H1 (cell line): Measurements from ENCODE around the gene SLC27A4. TPM values are rescaled to one million over a fixed set of nuclear protein-coding genes. Genes with fewer than 3 reads are reported as not detected.

Experiments
- CHD7 ChIP-seq: fragments of 300-600 bp; sonication (generic); IDR thresholded peaks from 2 replicates; pipeline ENCODE4 v1.7.1; 2012; ENCODE audit warnings: low read length, moderate library complexity, mild to moderate bottlenecking, inconsistent platforms; ENCODE audit not compliant: insufficient replicate concordance
- EGR1 ChIP-seq: IDR thresholded peaks from 2 replicates; pipeline ENCODE4 v1.6.1; 2011; ENCODE audit warnings: low read depth, low read length, borderline replicate concordance
- HDAC2 ChIP-seq, 2 experiments: fragments of 300-600 bp in 1 of 2; sonication (generic) in 1 of 2; IDR thresholded peaks; 2 replicates each; pipeline ENCODE4 v1.6.1; 2011 to 2012; ENCODE audit warnings: low read depth in 2 of 2, low read length in 2 of 2, mild to moderate bottlenecking in 2 of 2, moderate library complexity in 2 of 2, borderline replicate concordance in 1 of 2, inconsistent platforms in 1 of 2
- NANOG ChIP-seq: IDR thresholded peaks from 2 replicates; pipeline ENCODE4 v1.6.1; 2011; ENCODE audit warnings: low read length, low read depth, mild to moderate bottlenecking, inconsistent platforms; ENCODE audit not compliant: insufficient read depth, poor library complexity, severe bottlenecking
- PHF8 ChIP-seq: fragments of 200-600 bp; sonication (generic); conservative IDR thresholded peaks from 2 replicates; pipeline ENCODE4 v1.7.1; 2012; ENCODE audit warnings: low read depth, mild to moderate bottlenecking, inconsistent platforms, low read length, moderate library complexity
- POLR2AphosphoS5 ChIP-seq: IDR thresholded peaks from 2 replicates; pipeline ENCODE4 v1.6.1; 2011; ENCODE audit warnings: low read depth, low read length
- SIX5 ChIP-seq: IDR thresholded peaks from 2 replicates; pipeline ENCODE4 v1.6.1; 2011; ENCODE audit warnings: mild to moderate bottlenecking, low read depth, low read length
- SUZ12 ChIP-seq: fragments of 200-600 bp; sonication (generic); IDR thresholded peaks from 2 replicates; pipeline ENCODE4 v1.6.1; 2012; ENCODE audit warnings: mild to moderate bottlenecking, inconsistent platforms, low read length, moderate library complexity, mixed read lengths
- TAF7 ChIP-seq: optimal IDR thresholded peaks from 2 replicates; pipeline ENCODE3; 2011; ENCODE audit warnings: low read depth, mild to moderate bottlenecking, inconsistent platforms, low read length, moderate library complexity, borderline replicate concordance
- TEAD4 ChIP-seq: IDR thresholded peaks from 2 replicates; pipeline ENCODE4 v1.6.1; 2012; ENCODE audit warnings: low read depth, low read length, inconsistent platforms, mixed read lengths
- YY1 ChIP-seq: IDR thresholded peaks from 2 replicates; pipeline ENCODE4 v1.6.1; 2011; ENCODE audit warnings: low read depth, mild to moderate bottlenecking, low read length
- polyA plus RNA-seq, 7 experiments: library from polyadenylated mRNA; depleted of rRNA in 3 of 7; stranded (reverse) in 5 of 7; unstranded in 2 of 7; fragments of >200 nt in 5 of 7; fragments of 200-250 nt in 2 of 7; gene quantifications; 1 replicate in 5 of 7; 2 replicates in 1 of 7; 4 replicates in 1 of 7; pipeline versions ENCODE4 v1.2.1 to v1.2.3, GENCODE V29; 2011 to 2013; ENCODE audit warnings: missing spikeins in 2 of 7, mixed read lengths in 2 of 7
- total RNA-seq: library from RNA; stranded (reverse); fragmentation: NEBNext Ultra II Directional; extraction: Animal tissue kit (Norgen Biotek cat#: 25700); gene quantifications from 2 replicates; pipeline ENCODE4 v1.2.1, GENCODE V29; 2021

SLC27A4 gene
- total and polyA plus RNA-seq, 2 of the 8 experiments (the other 6 are each of a cell fraction or from before 2014, with no cell fraction given): 14.9 to 20.5 TPM

- no peak for TF ChIP-seq NANOG
- TF ChIP-seq TEAD4: no peak
- TF ChIP-seq YY1: no peak
- no peak for TF ChIP-seq EGR1
- TF ChIP-seq CHD7: no peak
- TF ChIP-seq HDAC2 (IDR thresholded peaks at IDR 0.05; ENCODE audit: borderline replicate concordance in 1 of 2, low read depth in 2 of 2, low read length in 2 of 2): no peak
- peak; percentile 28; the same call in 1 of the 2 replicates for TF ChIP-seq SUZ12
- TF ChIP-seq PHF8: no peak
- no peak for TF ChIP-seq POLR2AphosphoS5
- no peak for TF ChIP-seq SIX5
- TF ChIP-seq TAF7: no peak
Observed at GRCh38 chr9:128361986-128362646, 21.8 kb downstream of the SLC27A4 start (continued).
